HG03575 (cell line): ENCODE results near the gene PRKRA.
"Not testable (repeated sequence)": the region's sequence is repeated elsewhere in the genome, so short reads cannot be mapped to it uniquely, and the experiment has no call there.

Experiments used
- ATAC-seq: cut with Tn5 transposase; IDR thresholded peaks from one replicate; pipeline ENCODE4 v1.9.1; 2021; ENCODE audit not compliant: unreplicated experiment, insufficient number of reproducible peaks, low FRiP score; ENCODE audit errors: extremely low read depth

The PRKRA gene

DNA sequence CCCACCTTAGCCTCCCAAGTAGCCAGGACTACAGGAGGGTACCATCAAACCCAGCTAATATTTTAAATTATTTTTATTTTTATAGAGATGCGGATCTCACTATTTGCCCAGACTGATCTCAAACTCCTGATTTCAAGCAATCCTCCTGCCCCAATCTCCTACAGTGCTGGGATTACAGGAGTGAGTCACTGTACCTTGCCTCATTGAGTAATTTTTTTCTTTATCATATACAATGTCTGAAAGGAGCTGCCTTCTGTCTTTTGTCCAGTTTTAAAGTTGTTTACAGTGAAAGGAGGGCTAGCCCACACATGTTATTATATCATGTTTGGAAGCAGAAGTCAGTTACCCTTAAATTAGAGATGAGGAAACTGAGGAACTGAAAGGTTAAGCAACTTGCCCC lies 32.5 kb downstream of the PRKRA start:
- ATAC-seq, result no peak

DNA sequence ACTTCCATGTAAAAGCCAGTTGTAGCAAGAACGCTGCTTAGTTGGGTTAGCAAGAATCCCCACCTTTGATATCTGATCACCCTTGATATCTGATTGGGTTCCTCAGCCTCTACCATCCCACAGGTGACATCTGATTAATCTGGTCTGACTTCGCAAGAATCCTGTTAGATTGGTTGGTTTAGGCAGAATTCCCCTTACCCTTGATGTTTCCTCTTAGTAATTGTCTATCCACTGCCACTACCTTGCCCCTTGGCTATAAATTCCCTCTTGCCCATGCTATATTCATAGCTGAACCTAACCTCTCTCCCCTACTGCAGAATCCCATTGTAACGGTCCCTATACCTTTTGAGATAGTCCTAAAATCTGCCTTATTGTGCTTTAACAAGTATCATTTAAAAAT lies 33.1 kb downstream of the PRKRA start:
- ATAC-seq, result no peak

DNA sequence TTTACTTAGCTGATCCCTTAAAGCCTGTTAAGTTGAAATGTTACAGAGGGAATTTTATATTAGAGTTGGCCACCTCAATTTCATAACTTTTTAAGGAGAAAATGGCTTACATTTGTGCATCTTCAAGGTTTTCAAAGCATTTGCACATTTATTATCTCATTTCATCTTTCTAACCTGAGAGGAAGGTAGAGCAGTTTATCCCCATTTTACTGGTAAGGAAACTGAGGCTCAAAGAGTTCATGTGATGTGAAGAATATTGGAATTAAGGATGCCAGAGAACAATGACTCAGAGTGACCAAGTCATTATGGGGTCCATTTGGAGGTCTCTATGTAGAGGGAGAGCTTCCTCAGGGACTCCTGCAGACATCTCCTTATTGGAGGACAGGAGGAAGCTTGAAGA lies 35.0 kb downstream of the PRKRA start:
- no peak for ATAC-seq

DNA sequence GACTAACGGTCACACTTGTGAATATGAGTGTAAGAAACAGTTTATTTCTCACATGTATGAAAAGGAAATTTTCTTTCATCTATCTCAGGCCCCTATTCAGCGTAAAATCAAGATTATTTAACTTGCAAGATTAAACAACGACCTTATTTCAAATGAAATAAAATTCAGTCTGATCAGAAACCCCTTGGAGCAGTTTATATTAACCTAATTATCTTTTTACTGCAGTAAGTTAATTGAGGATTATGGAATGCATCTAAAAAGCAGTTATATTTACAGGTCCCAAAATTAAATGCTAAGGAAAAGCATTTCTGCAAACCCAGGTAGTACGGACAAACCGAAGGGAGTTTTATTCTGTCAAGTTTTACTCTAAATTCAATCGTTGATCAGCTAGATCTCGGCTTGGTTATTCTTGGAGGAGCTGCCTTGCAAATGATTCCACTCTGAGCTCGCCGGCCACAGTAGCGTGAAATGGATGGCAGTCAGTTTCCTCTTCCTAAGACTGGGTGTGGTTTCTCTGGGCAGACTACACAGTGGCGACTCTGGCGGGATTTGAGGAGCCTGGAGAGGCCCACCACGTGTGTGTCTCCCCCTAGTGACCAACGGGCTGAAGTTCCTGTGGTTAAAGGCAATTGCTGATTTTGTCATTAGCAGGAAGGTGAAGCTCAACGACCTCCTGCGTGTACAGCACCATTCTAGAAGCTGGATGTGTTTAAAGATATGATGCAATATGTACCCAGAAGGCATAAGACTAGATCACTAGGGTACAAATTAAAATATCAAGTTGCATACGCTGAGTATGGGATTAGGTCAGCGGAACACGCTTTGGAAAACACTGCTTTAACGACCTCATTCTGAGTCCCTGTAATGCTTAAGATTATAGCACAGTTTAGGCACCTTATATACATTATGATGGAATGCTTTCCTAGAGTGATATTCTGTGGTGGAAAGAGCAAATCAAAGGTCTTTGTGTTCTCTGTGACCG lies 36.4 kb downstream of the PRKRA start:
- peak; percentile 86 for ATAC-seq

DNA sequence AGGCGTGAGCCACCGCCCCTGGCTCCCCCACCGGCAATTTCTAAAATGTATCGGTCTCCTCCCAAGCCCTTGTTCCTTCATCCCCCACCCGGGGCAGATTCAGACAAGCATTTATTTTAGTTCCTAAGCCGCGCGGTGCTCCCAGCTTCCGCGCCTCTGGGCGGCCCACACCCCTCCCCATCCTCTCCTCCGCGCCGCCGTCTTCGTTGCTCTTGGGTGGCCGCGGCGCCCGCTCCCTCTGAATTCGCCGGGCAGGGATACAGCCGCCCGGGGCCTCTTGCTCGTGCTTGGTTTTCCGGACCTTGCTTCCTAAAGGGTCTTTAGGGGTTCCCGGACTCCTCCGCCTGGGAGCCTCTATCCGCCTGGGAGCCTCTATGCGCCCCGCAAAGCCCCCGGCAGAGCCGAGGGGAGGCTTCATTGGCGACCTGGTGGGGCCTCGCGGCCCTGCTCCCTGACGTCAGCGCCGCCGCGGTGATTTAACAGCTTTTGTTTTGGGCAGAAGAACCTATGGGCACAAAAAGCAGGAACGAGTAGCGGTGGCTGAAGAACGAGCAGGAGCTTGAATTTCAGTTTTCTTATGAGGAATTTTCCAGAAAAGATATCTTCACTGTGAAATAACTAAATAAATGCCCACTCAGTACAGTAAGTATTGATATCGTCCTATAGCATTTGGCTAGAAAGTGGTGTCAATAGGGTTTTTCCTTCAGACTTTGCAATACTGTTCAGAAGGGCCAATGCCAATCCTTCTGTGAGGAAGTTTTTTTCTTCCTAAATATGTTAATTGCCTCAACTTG lies 37.3 kb downstream of the PRKRA start:
- ATAC-seq, result peak; percentile 37

DNA sequence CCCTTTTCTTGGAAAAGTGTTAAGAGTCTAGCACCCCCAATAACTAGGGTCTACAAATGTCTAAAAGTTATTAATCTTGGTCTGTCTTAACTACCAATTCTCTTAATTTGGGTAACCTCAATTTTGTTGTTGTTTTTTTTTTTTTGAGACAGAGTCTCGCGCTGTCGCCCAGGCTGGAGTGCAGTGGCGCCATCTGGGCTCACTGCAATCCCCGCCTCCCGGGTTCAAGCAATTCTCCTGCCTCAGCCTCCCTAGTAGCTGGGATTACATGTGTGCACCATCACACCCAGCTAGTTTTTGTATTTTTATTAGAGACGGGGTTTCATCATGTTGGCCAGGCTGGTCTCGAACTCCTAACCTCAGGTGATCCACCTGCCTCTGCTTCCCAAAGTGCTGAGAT lies 38.5 kb downstream of the PRKRA start:
- ATAC-seq, result not testable (repeated sequence)

DNA sequence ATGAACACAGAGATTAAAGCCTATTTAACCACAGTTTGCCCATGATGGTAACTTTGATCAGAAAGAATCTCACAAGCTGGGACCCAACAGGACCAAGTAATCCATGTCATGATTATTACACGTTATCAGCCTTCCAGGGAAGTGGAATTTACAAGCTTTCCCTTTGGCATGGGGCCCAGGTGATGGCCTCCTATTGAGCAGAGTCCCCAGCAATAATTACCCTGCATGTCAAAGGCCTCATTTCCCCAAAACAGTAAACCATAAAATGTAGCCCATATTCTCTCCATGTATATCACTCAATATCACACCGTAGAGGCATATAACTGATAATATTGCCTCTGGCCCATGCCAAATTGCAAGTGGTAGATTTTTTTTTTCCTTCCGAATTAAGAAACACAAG lies 38.9 kb downstream of the PRKRA start:
- no peak for ATAC-seq

DNA sequence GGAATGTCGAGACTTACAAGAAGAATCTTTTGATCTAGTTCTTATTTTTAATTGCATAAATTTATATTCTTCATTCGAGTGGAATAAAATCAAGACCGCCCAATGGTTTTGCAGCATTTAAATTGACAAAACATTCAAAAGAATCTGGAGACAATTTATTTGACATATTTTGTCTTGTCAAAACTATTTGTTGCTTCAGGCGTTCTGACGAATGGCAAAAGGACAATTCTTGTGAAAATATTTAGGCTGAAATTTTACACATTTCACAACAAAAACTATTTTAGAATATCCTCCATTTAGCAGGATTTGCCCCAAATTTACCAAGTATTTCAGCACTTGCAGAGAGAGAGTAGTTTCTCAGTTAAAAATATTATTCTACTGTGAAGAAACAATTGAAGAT lies 41.7 kb downstream of the PRKRA start:
- ATAC-seq, result no peak

DNA sequence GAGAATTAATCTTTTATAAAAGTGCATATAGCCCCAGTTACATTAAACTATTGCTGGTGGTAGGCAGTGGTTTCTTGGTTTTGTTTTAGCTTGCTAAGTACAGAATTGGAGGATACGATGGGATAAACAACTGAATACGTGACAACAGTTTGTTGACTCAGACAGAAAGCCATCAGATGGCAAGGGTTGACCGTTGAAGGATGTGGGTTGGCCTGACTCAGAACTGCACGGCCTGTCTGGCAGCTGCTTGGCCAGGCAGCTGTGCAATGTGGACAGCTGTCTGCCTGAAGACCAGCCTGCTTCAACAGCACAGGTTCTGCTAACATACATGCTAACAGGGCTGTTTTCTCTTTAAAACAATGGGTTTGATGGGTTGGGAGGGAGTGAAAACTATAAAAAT lies 46.6 kb downstream of the PRKRA start:
- peak; percentile 98 for ATAC-seq

DNA sequence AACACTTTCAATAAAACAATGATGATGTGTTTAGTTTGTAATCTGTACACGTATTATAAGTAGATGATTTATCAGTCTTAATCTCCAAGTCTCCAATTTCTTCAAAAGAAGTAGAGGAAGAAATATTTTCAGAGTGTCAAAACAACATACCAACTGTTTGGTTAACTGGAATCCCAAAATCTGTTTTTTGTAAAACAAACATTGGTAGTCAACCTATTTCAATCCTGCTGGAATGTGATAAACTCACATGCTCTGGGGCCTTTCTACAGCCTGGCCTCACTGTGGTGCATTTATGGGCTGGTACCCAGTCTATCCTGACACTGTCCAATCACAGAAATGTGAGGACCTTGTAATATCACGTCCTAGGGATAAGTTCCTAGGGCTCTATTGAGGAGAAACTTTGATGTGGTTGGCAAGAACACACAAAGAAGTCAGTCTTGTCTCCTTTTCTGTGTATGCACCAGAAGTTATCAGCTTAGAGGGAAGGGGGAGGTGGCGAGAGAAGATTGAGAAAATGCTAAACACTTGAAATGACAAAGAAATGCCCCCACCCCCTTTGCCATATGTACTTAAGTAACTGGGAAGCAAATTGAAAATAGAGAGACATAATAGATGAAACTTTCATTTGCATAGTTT lies 47.2 kb downstream of the PRKRA start:
- ATAC-seq, result peak; percentile 24

DNA sequence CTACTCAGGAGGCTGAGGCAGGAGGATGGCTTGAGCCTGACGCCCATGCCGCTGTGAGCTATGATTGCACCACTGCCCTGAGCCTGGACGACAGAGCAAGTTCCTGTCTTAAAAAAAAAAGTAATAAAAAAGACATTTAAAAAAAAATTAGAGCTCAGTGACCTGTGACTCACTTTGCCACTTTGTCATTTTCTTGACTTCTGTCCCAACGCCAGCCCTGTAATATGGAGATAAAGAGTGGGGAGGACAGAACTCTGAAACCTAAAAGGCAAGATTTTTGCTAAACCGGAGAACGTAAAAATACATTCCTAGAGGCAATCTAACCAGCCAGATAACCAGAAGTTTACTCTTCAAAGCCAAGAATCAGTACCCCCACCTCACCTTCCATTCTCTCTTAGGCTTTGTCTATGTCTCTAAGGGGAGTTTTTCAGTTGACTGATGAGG lies 49.0 kb downstream of the PRKRA start:
- no peak for ATAC-seq

DNA sequence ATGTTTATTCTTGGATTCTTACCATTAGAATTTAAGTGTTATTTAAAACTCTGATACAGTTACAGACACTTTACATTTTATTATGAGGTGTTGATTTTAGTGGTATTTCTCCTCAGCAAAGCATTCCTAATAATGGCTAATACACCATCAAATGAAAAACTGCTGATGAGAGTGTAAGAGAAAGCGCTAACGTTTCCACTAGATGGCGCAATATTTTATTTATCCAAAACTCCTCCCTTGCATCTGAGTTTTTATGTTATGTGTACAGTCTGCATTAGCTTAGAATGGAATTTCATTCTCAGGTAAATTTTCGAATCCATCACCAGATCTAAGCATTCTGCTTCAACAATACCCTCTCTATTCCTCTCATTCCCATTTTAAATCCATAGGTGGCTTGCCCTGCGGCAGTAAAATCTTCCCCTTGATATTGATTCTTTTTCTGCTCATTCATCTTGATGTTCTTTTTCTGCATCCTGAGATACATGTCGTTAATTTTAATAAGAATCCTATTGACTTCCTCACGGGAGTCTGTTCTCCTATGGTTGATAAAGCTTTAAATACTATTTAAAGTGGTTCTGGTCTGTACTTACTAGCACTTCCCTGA lies 53.9 kb downstream of the PRKRA start:
- ATAC-seq, result peak; percentile 84

DNA sequence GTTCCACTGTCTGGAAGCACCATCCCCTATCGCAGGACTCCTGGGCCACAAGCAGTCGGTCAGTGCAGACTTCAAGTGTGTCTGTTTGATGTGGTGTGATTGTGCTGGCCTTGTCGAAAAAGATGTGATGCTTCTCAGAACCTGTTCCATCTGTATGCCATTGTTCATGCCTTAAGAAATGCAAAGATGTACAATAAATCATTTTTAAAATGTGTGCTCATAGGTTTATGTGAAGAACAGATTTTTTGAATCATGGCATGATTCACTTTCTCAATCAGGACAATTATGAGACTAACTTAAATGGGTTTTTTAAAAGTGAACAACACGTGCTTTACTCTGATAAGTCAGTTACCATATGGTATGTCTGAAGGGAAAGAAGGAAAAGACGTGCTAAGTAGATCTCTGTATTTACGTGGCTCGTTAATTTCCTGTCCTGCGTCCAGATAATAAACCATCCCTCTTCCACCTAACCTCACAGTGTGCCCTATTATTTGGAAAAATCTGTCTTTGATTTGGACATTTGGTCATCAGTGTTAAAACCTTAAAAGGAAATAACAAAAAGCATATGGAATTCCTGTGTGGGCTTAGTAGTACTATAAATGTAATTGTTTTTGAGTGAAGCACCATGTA lies 54.9 kb downstream of the PRKRA start:
- no peak for ATAC-seq

DNA sequence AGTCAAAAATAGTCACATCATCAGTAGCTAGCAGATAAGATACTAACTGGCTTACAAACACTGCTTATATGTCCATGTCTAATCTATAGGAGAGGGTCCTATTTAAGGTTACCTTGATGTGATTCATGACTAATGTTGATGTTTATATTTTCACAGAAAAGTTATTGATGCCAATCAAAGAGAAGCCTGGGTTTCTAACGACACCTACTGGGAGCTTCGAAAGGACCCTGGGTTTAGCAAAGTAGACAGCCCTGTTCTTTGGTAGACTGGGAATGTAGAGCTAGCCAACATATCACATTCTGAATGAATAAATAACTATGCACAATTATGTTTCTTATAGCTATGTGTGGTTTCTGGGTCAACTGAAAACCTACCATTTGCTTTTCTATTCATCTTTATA lies 55.7 kb downstream of the PRKRA start:
- ATAC-seq, result no peak

DNA sequence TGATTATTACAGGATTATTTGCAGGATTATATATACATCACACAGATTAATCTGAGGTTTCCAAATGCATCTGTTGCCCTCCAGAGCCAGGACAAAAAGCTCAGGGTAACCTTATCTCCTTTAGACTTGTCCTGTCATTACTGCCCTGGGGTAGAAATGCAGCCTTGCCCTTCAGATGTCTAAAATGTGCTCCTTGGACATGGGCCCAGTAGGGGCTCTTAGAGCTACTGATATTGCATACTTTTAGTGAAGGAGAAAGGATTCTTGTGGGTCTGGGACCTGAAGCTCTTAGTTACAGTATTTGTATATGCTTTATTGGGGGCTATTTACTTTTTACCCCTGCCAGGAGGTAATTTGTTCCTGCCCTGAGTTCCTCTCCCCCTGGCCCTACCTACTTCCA lies 56.1 kb downstream of the PRKRA start:
- ATAC-seq, result no peak

DNA sequence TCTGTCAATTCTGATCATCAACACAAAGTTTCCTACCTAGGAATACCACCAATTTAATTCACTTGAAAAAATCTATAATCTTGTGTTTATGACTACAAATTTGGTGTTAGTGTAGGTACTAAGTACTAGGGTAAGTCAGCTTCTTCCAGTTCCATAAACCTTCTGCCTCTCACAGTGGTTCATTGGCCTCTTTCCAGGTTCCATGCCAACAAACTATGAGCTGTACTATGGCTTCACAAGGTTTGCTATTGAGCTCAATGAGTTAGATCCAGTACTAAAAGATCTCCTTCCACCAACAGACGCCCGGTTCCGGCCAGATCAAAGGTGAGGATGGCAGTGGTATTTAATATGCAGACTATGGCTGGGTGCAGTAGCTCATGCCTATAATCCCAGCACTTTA lies 58.8 kb downstream of the PRKRA start:
- ATAC-seq, result no peak

DNA sequence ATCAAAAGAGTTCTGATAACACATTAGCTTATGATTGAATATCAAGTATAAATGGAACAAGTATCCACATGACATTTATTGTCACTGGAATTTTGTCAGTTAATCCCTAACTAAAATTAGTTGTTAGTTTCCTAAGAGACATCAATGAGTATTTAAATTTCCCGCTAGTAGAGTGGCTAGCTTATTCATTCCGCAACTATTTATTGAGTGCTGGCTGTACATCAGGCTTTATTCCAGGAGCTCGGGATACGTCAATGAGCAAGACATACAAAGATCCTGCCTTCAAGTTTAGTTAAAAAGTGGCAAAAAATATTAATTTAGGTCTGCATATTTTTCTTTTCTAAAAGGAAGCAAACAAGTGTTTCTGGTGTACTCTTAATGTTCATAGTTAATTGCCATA lies 59.3 kb downstream of the PRKRA start:
- ATAC-seq, result no peak

DNA sequence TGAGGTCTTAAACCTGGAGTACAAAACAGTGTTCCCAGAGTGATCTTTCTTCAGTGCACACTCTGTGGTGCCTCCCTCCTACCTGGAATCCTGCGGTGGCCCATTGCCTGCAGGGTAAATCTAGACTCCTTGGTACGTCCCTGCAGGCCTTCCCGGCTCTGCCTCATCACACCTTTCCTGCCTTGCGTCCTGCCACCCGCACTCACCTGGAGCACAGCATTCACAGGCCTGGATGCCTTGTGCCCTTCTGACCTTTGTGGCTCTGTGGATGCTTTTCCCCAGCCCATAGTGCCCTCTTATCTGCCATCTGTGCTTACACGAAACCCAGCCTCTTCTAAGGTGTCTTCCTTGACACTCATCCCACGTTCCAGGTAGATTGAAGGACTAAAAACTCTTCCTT lies 62.7 kb downstream of the PRKRA start:
- no peak for ATAC-seq
